ENCODE data around the gene LGALS7.

- no peak for TF ChIP-seq TAF1 (IDR thresholded peaks at IDR 0.05; ENCODE audit: low read depth)
- no peak for TF ChIP-seq MAX (IDR thresholded peaks at IDR 0.05)
- no peak for TF ChIP-seq TEAD4 (IDR thresholded peaks at IDR 0.05)
Measured at GRCh38 chr19:38796154-38796553, 22.8 kb upstream of the LGALS7 start.
